ENCODE data around the gene VPREB3.

DNA sequence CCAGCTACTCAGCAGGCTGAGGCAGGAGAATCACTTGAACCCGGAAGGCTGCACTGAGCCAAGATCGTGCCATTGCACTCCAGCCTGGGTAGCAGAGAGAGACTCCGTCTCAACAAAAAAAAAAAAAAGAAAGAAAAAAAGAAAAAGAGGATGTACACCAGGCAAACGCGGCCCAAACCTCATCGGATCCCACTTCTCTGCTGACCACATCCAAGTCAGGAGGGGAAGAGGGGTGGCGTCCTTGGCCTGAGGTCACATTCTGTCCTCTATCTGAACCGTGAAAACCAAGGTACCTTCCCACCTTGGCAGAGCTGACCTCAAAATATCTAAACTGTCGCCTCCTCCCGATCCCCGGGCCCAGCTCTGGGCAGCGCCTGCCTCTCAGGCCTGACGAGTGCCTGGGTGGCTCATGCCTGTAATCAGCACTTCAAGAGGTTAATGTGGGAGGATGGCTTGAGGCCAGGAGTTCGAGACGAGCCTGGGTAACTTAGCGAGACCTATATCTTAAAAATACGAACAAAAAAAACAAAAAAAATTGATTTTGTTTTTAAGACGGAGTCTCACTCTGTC, 38.3 kb downstream of the VPREB3 start:
- no peak for TF ChIP-seq CTCF (IDR thresholded peaks at IDR 0.05; ENCODE audit: low read depth, low read length, missing input control)
- no peak for TF ChIP-seq SP1 (IDR thresholded peaks at IDR 0.05)
- no peak for TF ChIP-seq YY1 (IDR thresholded peaks at IDR 0.05)
